GM12873 (cell line): ENCODE results near the gene GGA1.

ENCODE experiments used
- CTCF ChIP-seq: IDR thresholded peaks from 2 replicates; pipeline ENCODE4 v1.5.1; 2012; ENCODE audit warnings: low read depth, mild to moderate bottlenecking, moderate library complexity, low read length, control low read depth; ENCODE audit not compliant: insufficient read depth; ENCODE audit errors: missing control alignments

The GGA1 gene

GRCh38 chr22:37663521-37664140, 55.0 kb downstream of the GGA1 start:
- TF ChIP-seq CTCF: no peak

GRCh38 chr22:37664249-37665101, 55.8 kb downstream of the GGA1 start:
- no peak for TF ChIP-seq CTCF

- no peak for TF ChIP-seq CTCF
Observed at GRCh38 chr22:37665487-37665886, 56.9 kb downstream of the GGA1 start.

- TF ChIP-seq CTCF: no peak
Observed at GRCh38 chr22:37669586-37669985, 61.0 kb downstream of the GGA1 start.

GRCh38 chr22:37672206-37672919, 63.7 kb downstream of the GGA1 start:
- peak; percentile 26 for TF ChIP-seq CTCF

- TF ChIP-seq CTCF: no peak
Observed at GRCh38 chr22:37672920-37673455, 64.4 kb downstream of the GGA1 start.

- no peak for TF ChIP-seq CTCF
Observed at GRCh38 chr22:37674248-37674647, 65.6 kb downstream of the GGA1 start.
